Stimulated activated CD4-positive, alpha-beta T cell treated with anti-CD3 and anti-CD28 coated beads, Interleukin-15, amount 100 ng/mL, for 1 hour (primary cell): Measurements from ENCODE around the gene TRAIP.
"Not testable (repeated sequence)": the region's sequence is repeated elsewhere in the genome, so short reads cannot be mapped to it uniquely, and the experiment has no call there.

Experiments
- DNase-seq, 2 donors: peaks; one replicate each; pipeline ENCODE4 v3.0.0-alpha.2; 2020; ENCODE audit warnings: low read depth in 1 of 2, low spot score in 1 of 2

The TRAIP gene

DNA sequence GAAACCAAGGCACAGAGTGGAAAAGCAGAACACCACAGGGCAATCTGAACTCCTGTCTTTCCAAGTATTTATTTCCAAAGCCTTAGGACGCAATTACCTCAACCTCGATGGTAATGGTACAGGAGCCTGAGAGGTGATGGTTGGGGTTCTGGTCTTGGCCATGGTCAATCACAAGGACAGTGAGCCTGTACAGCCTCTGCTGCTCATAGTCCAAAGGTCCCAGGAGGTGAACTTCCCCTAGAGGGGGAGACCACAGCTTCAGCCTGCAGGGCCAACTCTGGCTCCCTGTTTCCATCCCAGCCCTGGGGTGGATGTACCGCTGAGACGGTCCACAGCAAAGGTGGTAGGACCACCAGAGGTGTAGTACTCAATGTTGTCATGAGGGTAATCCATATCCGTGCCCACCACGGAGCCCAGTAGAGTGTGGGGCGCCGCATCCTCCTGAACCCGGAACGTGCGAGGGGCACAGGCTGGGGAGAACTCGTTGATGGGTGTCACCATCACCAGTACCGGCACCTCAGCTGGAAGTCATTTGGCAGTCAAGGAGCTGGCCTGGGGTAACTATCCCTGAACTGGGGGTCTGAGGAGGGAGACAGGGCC is 62.8 kb downstream of the TRAIP start:
- DNase-seq: no peak

DNA sequence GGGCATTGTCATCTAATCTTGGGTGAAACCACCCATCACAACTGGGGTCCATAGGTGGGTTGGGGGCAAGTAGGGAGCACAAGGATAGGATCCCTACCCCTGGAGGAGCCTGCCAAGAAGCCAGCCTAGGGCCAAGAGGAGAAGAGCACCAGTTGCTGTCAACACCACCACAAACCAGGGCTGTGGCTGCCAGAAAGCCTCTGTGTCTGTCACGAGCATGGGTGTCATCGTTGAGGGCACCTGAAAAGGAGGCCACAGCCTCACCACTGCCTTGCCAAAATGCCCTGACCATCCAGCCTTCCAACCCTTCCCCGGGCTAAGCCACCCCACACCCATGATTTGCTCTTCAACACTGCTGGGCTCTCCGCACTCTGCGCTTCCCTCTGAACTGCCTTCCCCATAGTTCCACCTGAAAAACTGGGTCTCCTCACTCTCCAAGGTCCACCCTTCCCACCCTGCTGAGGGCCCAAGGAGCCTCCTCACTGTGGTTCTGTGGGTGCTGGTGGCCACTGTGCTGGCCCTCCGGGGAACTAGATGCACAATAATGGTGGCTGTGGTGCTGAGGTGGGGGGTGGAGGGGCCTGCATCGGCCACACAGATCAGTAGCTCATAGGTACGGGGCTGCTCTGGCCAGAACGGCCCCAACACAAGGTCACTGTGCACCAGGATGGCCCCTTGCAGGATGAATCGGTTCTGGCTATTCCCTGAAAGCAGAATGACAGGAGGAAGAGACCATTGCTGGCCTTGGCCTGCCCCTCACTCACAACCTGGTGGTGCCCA is 63.8 kb downstream of the TRAIP start:
- no peak for DNase-seq

DNA sequence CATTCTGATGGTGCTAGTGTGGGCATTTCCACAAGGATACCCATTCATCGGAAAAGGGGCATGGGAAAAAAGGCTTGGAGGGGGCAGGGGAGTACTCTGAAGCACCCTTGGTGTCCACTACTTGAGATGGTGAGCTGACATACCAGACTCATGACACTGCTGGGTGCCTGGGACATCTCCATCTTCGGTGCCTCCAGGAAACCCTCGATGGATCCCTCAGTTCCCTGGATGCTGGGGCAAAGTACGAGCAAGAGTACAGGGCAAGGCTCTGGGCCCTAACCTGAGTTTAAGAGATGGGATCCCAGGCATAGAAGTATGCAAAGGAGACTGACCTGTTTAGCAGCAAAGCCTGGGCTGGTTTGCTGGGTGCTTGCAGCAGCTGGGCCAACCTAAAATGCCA is 64.8 kb downstream of the TRAIP start:
- no peak for DNase-seq

DNA sequence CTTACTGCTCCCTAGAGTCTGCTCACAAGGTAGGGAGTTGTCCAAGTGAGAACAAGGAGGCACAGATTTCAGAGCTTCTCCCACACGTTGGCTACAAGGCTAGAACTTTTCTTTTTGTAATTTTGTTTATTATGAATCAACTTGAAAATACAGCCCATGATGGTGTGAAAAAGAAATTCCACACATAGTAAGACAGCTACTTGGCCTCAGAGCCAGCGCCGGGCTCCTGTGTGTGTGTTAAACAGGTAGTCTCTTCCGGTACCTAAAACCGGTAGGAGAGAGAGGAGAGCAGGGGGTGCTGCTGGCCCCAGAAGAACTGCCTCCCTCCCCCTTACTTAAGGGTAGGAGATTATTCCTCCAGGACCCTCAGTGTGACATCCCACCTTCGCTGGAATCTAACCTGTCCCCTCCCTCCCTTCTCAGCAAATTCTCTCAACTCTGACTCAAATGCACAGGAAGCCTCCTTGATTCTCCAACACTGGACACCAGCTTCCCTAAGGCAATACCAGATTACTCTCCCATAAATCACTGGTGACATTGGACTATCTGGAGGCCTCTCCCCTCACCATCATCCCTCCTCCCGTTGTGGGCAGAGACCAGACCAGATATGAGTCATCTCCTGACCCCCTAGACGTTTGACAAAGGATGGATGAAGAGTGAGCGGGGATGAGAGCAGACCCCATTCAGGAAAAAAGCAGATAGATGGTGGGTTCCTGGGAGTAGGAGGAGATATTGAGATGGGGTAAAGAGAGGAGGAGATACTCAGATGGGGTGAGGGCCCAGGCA is 65.5 kb downstream of the TRAIP start:
- no peak for DNase-seq

DNA sequence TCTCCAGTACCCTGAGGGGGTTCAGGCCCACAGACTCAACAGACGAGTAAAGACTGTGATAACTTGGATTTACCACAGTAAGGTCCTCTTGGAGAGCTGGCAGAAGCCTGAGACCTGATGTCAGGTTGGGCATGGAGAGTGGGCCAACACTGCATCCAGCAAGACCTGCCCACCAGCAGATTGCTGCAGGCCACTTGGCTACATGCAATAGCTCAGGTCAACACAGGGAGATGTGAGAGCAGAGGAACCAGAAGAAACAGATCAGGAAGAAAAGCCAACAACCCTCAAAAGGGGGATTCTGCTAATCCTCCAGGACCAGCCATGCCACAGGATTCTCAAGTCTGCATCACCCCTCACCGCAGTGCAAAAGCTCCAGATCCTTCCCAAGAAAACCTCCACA is 68.3 kb downstream of the TRAIP start:
- no peak for DNase-seq

DNA sequence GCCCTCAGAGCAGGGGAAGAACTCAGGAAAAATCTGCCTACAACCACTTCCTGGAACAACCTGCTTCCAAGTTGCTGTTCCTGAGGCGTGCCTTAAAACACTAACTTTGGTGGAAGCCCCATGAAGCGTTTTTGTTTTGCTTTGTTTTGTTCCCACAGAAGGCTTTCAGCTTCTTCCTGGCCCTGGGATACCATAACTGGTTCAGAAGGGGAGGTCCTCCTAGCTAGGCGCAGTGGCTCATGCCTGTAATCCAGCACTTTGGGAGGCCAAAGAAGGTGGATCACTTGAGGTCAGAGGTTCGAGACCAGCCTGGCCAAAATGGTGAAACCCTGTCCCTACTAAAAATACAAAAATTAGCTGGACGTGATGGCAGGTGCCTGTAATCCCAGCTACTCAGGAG is 68.8 kb downstream of the TRAIP start:
- DNase-seq: no peak

DNA sequence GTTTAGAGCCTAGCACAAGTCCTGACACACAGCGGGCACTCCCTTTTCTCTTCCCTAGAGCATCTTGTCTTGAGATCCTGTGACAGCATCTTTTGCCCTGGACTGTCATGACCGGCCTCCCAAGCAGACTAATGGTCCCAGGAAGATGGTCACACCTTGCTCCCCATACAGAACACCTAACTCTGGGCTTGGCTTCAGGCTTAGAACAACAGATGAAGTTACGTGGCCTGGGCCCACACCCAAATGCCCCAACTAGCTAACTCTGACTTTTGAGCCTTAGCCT is 69.2 kb downstream of the TRAIP start:
- no peak for DNase-seq

DNA sequence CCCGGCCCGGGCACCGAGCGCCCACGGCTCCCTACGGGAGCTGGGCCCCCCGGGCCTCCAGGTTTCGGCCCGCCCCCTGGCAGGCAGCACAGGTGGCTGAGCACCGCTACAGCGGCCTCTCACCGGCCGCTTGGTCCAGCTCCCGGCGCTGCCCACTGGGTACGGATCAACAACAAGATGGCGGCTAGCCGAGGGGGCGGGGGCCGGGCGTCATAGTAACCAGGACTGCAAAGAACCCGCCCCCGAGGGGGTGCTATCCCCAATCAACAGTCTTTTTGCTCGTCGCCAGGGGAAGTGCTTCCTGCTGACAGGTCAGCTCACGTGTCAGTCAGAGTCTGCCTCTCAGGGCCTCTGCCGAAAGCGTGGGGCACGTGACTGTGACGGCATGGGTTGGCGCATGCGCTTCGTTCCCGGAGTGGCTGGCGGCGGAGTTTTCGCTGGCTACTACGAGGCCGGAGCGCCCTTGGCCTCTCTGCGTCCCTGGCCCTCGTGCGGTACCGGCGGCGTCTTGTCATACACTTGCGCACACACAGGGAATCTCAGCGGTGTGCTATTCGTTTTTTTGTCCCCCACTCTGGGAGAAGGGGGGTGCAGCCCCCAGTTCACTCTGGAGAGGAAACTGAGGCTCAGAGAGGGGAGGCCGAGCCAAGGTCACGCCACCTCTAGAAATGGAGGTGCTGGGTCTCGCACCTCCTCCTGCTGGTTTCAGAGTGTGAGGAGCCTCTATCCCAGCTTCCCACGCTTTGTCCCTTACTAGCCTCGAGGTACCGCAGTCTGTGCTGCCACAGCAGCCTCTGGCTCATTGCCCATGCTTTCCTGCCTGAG is 69.8 kb downstream of the TRAIP start, which contains the start of gene IP6K1:
TSS of gene IP6K1 (minus strand) at position 186 of the 825 bp plus-strand sequence. CDS start 38,502 bp downstream, outside the sequence.
- peak; percentile 97 to 99 for DNase-seq

DNA sequence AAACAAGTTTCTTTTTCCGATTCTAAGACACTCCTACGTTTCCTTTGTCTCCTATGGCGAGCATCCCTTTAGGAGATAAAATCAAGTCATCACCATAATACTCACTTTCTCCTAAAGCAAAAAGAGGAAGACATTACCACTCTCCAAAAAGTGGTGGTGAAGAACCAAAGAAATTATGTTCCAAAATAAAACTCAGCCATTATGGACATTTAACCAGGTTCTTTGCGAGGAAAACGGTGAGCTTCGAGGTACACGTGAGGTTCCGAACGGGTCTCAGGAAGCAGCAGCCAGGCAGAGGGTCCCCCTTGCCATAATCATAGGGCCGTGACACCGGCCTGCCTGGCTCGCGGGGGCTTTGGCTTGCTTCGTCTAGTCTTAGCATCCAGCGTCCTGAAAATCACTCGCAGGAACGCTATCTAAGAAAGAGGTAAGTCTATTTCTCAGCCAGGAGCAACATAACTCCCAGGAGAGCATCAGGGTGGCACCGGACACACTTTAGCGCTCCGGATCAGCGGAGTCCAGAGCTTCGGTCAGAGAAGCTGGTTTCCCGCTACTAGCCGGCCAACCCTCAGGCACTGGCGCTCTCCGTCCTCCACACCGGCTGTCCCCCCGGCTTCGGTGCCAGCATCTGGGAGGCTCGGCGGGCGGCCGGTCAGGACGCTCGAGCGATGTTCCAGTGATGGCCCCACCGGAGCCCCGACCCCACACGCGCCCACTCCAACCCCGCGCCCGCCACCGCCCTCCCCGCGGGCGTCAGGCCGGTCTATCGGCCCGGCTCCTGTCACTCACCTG is 70.6 kb downstream of the TRAIP start:
- DNase-seq: no peak

DNA sequence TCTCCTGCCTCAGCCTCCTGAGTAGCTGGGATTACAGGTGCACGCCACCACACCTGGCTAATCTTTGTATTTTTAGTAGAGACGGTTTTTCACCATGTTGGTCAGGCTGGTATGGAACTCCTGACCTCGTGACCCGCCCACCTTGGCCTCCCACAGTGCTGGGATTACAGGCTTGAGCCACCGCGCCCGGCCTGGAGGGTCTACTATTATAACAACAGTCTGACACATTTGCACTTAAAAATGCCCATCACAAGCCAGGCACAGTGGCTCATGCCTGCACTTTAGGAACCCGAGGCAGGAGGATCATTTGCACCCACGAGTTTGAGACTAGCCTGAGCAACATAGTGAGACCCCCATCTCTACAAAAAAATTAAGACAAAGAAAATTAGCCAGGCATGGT is 74.1 kb downstream of the TRAIP start:
- not testable (repeated sequence) for DNase-seq

DNA sequence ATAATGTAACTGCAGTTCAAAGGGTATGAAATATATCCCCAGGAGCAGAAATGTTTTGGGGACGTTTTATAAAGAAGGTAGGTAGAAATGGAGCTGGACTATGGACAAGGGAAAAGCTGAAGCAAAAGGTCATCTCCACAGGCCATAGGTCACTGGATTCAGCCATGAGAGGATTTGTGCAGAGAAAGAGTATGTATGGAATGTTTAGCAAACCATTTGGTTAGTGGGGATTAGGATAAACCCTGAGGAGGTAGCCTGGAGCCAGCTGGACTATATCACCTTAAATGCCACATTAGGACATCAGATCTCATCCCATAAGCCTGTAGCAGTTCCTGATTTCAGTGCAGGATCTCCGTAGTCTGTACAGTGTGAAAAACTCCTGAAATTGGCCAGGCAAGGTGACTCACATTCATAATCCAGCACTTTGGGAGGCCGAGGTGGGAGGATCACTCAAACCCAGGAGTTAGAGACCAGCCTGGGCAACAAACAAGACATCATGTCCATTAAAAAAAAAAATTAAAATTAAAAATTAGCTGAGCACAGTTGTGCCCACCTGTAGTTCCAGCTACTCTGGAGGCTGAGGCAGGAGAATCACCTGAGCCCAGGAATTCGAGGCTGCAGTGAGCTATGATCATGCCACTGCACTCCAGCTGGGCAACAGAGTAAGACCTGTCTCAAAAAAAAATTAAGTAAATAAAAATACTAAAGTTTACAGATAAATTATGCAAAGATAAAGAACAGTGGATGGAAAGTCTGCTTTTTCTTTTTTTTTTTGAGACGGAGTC is 74.8 kb downstream of the TRAIP start:
- no peak for DNase-seq

DNA sequence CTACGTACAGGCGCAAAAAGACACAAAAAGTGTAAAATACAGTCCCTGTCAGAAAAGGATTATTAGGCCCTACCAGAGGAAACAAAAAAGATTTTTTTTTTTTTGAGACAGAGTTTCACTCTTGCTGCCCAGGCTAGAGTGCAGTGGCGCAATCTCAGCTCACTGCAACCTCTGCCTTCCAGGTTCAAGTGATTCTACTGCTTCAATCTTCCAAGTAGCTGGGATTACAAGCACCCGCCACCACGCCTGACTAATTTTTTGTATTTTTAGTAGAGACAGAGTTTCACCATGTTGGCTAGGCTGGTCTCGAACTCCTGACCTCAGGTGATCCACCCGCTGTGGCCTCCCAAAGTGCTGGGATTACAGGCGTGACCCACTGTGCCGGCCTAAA is 75.4 kb downstream of the TRAIP start:
- not testable (repeated sequence) for DNase-seq

DNA sequence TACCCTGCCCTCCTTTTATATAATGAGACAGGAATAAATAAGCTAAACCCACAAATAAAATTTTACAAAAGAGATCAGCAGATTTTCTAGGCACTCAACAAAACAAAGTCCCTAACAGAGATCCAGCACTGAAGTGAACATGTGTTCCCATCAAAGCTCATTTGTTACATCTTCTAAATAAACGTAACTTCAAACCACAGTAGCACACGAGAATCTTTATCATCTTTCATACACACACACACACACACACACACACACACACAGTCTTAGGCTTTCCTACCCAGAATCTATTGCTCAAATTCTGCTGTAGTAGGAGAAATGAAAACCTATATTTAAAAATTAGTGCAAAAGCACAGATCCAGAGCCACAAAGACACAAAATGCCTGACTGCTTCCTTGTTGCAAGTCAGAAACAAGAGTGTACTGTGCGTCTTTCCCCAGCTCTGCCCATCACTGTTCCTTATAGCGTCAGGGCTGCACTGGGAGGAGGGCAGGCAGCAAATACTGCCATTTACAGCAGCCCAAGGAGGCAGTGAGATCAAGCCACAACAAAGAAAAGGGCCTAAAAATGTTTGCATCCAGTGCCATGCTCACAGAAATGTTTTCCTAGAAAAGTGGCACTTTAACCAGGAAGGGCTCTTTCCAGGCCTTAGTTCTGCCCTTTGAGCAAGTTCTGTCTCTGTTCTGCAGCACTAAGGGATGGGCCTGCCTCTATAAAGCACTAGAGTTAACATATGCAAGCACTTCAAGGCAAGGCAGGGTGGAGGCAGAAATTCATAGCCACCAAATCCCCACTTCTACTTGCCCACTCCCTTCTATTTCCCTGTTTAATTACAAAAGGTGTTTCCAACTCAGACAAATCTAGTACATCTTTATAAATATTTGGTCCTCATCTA is 76.0 kb downstream of the TRAIP start:
- no peak for DNase-seq

DNA sequence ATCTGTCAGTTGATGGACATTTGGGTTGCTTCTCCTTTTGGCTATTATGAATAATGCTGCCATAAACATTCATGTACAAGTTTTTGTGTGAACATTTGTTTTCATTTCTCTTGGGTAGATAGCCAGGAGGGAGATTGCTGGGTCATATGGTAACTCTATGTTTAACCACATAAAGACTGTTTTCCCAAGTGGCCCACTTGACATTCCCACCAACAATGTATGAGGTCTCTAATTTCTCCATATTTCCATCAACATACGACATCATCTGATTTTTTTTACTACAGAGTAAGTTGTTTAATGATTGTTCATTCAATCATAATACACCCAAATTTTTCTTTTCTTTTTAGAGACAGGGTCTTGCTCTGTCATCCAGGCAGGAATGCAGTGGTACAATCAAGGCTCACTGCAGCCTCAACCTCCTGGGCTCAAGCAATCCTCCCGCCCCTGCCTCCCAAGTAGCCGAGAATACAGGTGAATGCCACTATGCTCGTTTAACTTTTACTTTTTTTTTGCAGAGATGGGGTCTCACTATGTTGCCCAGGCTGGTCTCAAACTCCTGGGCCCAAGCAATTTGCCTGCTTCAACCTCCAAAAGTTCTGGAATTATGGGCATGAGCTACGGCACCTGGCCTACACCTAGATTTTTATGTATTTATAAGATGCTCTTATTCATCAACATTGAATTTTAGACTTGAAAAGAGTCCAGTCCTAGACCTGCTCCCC is 76.8 kb downstream of the TRAIP start:
- no peak for DNase-seq
